NCI-H1436 (cell line): ENCODE measurements around the gene ACTR3C.
"Not testable (repeated sequence)": the region's sequence is repeated elsewhere in the genome, so short reads cannot be mapped to it uniquely, and the experiment has no call there.

Source experiments
- DNase-seq: peaks from one replicate; lab custom pipeline; 2025; lab: John Stamatoyannopoulos, UW

The ACTR3C gene

GRCh38 chr7:150335108-150335773 lies 11.9 kb upstream of the ACTR3C start:
- no peak for DNase-seq

GRCh38 chr7:150334108-150334507 lies 10.8 kb upstream of the ACTR3C start:
- DNase-seq: no peak

- DNase-seq: no peak
Measured at GRCh38 chr7:150333659-150334058, 10.3 kb upstream of the ACTR3C start.

GRCh38 chr7:150332852-150333635 lies 9.7 kb upstream of the ACTR3C start:
- no peak for DNase-seq

- DNase-seq: no peak
Measured at GRCh38 chr7:150330211-150330885, 7.0 kb upstream of the ACTR3C start.

- no peak for DNase-seq
Measured at GRCh38 chr7:150329331-150330120, 6.2 kb upstream of the ACTR3C start.

- DNase-seq: no peak
Measured at GRCh38 chr7:150327308-150327707, 4.0 kb upstream of the ACTR3C start.

GRCh38 chr7:150326657-150327268 lies 3.4 kb upstream of the ACTR3C start:
- no peak for DNase-seq

- no peak for DNase-seq
Measured at GRCh38 chr7:150325901-150326300, 2.6 kb upstream of the ACTR3C start.

- no peak for DNase-seq
Measured at GRCh38 chr7:150325110-150325611, 1.8 kb upstream of the ACTR3C start.

- no peak for DNase-seq
Measured at GRCh38 chr7:150324373-150324961, 1.1 kb upstream of the ACTR3C start.

GRCh38 chr7:150323682-150324372 lies 482 bp upstream of the ACTR3C start:
- DNase-seq: peak; percentile 8

- DNase-seq: peak; percentile 7
Measured at GRCh38 chr7:150322114-150322832, 1.1 kb downstream of the ACTR3C start.

- DNase-seq: no peak
Measured at GRCh38 chr7:150321788-150322113, 1.6 kb downstream of the ACTR3C start.

- DNase-seq: no peak
Measured at GRCh38 chr7:150317748-150318444, 5.4 kb downstream of the ACTR3C start.

GRCh38 chr7:150316987-150317386 lies 6.4 kb downstream of the ACTR3C start:
- not testable (repeated sequence) for DNase-seq

GRCh38 chr7:150314639-150315239 lies 8.6 kb downstream of the ACTR3C start:
- no peak for DNase-seq

GRCh38 chr7:150313870-150314269 lies 9.5 kb downstream of the ACTR3C start:
- DNase-seq: no peak

GRCh38 chr7:150313367-150313809 lies 10.0 kb downstream of the ACTR3C start:
- DNase-seq: no peak
